ENCODE data around the gene SCMH1. TPM values are rescaled to one million over a fixed set of nuclear protein-coding genes. Genes with fewer than 3 reads are reported as not detected.

SCMH1 gene
- total and polyA plus RNA-seq, 2 experiments from 2014 or later: 15.0 to 19.4 TPM

DNA sequence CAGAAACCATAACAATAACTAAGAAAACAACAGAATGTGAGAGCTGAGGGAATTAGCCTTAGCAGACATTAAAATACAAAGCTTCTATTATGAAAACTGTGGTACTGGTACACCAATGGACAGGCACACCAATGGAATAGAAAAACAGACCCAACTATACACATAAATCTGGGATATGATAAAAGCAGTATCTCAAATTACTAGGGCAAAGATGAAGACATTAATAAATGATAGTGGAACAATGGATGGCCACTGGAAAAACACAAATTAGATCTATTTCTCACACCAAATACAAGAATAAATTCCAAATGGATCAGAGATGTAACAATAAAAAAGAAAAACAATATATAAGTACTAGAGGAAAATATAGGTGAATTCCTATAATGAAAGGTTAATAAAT lies 155.2 kb downstream of the SCMH1 start:
- no peaks in the 10 kb centered on the region for H3K4me1 Mint-ChIP-seq
- H3K36me3 ChIP-seq (ENCODE audit: insufficient read depth): no peaks in the 10 kb centered on the region
- TF ChIP-seq EZH2phosphoT487 (IDR thresholded peaks at IDR 0.05; ENCODE audit: unreplicated experiment) (no peak), REST (IDR thresholded peaks at IDR 0.05; ENCODE audit: unreplicated experiment) (no peak), NANOG (IDR thresholded peaks at IDR 0.05; ENCODE audit: borderline replicate concordance) (no peak), ZNF331 (CRISPR knock-in tag; IDR thresholded peaks at IDR 0.05; ENCODE audit: low read depth) (no peak), ZNF114 (CRISPR knock-in tag; IDR thresholded peaks at IDR 0.05) (no peak), POLR2AphosphoS5 (IDR thresholded peaks at IDR 0.05; ENCODE audit: low read depth) (no peak), EZH2 (IDR thresholded peaks at IDR 0.05; ENCODE audit: low read depth, unreplicated experiment) (no peak), CREB1 (CRISPR knock-in tag; IDR thresholded peaks at IDR 0.05; ENCODE audit: low read depth) (no peak)
- TF ChIP-seq, protein P1, sequence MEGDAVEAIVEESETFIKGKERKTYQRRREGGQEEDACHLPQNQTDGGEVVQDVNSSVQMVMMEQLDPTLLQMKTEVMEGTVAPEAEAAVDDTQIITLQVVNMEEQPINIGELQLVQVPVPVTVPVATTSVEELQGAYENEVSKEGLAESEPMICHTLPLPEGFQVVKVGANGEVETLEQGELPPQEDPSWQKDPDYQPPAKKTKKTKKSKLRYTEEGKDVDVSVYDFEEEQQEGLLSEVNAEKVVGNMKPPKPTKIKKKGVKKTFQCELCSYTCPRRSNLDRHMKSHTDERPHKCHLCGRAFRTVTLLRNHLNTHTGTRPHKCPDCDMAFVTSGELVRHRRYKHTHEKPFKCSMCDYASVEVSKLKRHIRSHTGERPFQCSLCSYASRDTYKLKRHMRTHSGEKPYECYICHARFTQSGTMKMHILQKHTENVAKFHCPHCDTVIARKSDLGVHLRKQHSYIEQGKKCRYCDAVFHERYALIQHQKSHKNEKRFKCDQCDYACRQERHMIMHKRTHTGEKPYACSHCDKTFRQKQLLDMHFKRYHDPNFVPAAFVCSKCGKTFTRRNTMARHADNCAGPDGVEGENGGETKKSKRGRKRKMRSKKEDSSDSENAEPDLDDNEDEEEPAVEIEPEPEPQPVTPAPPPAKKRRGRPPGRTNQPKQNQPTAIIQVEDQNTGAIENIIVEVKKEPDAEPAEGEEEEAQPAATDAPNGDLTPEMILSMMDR (conservative IDR thresholded peaks at IDR 0.05; ENCODE audit: low read depth in 2 of 2): no peak
- TF ChIP-seq, protein P2, sequence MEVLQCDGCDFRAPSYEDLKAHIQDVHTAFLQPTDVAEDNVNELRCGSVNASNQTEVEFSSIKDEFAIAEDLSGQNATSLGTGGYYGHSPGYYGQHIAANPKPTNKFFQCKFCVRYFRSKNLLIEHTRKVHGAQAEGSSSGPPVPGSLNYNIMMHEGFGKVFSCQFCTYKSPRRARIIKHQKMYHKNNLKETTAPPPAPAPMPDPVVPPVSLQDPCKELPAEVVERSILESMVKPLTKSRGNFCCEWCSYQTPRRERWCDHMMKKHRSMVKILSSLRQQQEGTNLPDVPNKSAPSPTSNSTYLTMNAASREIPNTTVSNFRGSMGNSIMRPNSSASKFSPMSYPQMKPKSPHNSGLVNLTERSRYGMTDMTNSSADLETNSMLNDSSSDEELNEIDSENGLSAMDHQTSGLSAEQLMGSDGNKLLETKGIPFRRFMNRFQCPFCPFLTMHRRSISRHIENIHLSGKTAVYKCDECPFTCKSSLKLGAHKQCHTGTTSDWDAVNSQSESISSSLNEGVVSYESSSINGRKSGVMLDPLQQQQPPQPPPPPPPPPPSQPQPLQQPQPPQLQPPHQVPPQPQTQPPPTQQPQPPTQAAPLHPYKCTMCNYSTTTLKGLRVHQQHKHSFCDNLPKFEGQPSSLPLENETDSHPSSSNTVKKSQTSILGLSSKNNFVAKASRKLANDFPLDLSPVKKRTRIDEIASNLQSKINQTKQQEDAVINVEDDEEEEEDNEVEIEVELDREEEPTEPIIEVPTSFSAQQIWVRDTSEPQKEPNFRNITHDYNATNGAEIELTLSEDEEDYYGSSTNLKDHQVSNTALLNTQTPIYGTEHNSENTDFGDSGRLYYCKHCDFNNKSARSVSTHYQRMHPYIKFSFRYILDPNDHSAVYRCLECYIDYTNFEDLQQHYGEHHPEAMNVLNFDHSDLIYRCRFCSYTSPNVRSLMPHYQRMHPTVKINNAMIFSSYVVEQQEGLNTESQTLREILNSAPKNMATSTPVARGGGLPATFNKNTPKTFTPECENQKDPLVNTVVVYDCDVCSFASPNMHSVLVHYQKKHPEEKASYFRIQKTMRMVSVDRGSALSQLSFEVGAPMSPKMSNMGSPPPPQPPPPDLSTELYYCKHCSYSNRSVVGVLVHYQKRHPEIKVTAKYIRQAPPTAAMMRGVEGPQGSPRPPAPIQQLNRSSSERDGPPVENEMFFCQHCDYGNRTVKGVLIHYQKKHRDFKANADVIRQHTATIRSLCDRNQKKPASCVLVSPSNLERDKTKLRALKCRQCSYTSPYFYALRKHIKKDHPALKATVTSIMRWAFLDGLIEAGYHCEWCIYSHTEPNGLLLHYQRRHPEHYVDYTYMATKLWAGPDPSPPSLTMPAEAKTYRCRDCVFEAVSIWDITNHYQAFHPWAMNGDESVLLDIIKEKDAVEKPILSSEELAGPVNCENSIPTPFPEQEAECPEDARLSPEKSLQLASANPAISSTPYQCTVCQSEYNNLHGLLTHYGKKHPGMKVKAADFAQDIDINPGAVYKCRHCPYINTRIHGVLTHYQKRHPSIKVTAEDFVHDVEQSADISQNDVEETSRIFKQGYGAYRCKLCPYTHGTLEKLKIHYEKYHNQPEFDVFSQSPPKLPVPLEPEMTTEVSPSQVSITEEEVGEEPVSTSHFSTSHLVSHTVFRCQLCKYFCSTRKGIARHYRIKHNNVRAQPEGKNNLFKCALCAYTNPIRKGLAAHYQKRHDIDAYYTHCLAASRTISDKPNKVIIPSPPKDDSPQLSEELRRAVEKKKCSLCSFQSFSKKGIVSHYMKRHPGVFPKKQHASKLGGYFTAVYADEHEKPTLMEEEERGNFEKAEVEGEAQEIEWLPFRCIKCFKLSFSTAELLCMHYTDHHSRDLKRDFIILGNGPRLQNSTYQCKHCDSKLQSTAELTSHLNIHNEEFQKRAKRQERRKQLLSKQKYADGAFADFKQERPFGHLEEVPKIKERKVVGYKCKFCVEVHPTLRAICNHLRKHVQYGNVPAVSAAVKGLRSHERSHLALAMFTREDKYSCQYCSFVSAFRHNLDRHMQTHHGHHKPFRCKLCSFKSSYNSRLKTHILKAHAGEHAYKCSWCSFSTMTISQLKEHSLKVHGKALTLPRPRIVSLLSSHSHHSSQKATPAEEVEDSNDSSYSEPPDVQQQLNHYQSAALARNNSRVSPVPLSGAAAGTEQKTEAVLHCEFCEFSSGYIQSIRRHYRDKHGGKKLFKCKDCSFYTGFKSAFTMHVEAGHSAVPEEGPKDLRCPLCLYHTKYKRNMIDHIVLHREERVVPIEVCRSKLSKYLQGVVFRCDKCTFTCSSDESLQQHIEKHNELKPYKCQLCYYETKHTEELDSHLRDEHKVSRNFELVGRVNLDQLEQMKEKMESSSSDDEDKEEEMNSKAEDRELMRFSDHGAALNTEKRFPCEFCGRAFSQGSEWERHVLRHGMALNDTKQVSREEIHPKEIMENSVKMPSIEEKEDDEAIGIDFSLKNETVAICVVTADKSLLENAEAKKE (CRISPR knock-in tag; IDR thresholded peaks at IDR 0.05): no peak

More for the DNA sequence above, 155.2 kb downstream of the SCMH1 start:
- Histone ChIP-seq H3K27me3 (ENCODE audit: insufficient read depth) (no peaks in the 10 kb centered on the region), H4K20me1 (replicated peaks; ENCODE audit: insufficient read depth) (0 out of 2 replicates have a peak, but pooled peaks cover 3% of the 10 kb centered on the region), H3K4me2 (no peak overlapping the region), H3K9me2 (ENCODE audit: insufficient read depth) (no peaks in the 10 kb centered on the region; the same call in 1 of the 2 replicates), H3K4me1 (ENCODE audit: insufficient read depth) (no peaks in the 10 kb centered on the region), H3K79me2 (replicated peaks; ENCODE audit: insufficient read depth) (no peaks in the 10 kb centered on the region), H3K4me3 (no peak overlapping the region), H2AFZ (no peak overlapping the region), H3F3A (replicated peaks; ENCODE audit: low read depth) (no peaks in the 10 kb centered on the region), H3K27ac (ENCODE audit: low read depth) (no peak overlapping the region)
- H3K4me3 Mint-ChIP-seq: no peak overlapping the region
- no peak for ATAC-seq
- no peak for DNase-seq (ENCODE audit: low spot score)
- H3K9me3 Mint-ChIP-seq: no peaks in the 10 kb centered on the region; the same call in 2 of the 3 replicates
- H3K36me3 Mint-ChIP-seq (ENCODE audit: low read depth): no peaks in the 10 kb centered on the region
- H3K27me3 Mint-ChIP-seq (ENCODE audit: insufficient read depth, low read depth, poor library complexity): no peaks in the 10 kb centered on the region
- no peak overlapping the region for H3K27ac Mint-ChIP-seq
